ENCODE data around the gene ACTN1.
A peak's percentile ranks its signal among the peaks of the same experiment; 100 is the strongest.
"Not testable (repeated sequence)": the region's sequence is repeated elsewhere in the genome, so short reads cannot be mapped to it uniquely, and the experiment has no call there.

ACTN1 gene

GRCh38 chr14:68871392-68871791 lies 107.7 kb downstream of the ACTN1 start:
- DNase-seq (ENCODE audit: extremely low read depth in 1 of 2, low read depth in 1 of 2) = no peak

- no peak for DNase-seq (ENCODE audit: extremely low read depth in 1 of 2, low read depth in 1 of 2)
These were observed 112.0 kb downstream of the ACTN1 start for GRCh38 chr14:68866991-68867533.

- no peak for DNase-seq (ENCODE audit: extremely low read depth in 1 of 2, low read depth in 1 of 2)
These were observed 113.6 kb downstream of the ACTN1 start for GRCh38 chr14:68865542-68865941.

DNA sequence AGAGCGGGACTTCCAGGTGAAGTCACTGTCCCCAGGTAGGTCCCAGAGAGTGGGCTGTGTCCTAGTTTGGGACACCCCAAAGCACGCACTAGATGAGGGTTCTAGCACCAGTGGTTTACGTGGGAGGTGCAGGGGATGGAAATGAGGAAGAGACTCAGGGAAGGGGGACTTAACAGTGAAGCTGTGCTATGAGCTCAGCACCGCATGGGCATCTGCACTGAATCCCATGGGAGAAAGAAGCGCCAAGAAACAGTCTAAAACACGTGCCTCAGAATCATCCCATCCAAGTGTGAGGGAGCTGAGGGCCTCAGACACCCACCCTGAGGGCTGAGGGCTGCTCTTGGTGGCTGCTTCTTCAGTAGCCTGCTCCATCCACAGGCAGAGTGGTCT lies 114.7 kb downstream of the ACTN1 start:
- no peak for DNase-seq (ENCODE audit: extremely low read depth in 1 of 2, low read depth in 1 of 2)

DNA sequence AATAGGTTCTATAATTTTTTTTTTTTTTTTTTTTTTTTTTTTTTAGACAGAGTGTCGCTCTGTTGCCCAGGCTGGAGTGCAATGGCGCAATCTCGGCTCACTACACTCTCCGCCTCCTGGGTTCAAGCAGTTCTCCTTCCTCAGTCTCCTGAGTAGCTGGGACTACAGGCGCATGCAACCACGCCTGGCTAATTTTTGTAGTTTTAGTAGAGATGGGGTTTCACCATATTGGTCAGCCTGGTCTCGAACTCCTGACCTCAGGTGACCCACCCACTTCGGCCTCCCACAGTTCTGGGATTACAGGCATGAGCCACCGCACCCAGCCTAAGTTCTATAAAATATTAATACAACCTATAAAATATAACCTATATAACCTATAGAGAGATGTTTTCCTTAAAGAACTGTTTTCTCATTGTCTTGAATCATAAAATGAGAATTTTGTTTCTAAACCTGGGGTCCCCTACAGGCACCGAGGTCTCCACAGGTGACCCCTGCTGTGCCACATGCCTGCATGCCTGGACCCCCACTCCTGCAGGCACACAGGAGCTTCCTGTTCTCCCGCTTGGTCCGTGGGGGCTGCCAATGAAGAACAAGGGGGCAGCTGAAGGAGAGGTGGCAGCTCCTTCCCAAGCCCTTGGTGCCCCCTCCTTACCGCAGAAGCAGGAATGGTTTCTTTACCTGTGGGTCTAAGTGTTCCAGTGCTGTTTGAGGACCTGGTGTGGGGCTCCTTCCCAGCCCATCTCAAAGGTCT lies 115.3 kb downstream of the ACTN1 start:
- no peak for DNase-seq (ENCODE audit: extremely low read depth in 1 of 2, low read depth in 1 of 2)

- peak; percentile 29 to 39 for DNase-seq (ENCODE audit: extremely low read depth in 1 of 2, low read depth in 1 of 2)
These were observed 116.0 kb downstream of the ACTN1 start for GRCh38 chr14:68862954-68863594.

DNA sequence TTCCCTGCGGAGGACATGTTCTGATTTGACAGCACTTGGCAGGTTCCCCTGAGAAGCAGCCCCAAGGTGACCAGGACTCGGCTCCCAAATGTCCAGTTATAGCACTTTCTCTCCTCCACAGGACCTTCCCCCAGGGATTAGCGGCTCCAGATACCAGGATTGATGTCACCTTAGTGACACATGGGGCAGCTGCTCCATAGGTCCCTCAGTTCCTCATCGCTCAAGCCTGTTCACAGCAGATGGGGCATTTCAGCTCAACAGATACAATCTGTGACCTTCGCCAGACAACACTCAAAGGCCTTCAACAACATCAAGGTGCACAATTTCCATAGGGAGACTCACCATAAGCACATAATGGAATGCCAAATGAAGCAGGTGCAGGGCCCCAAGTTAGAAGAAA lies 118.3 kb downstream of the ACTN1 start:
- DNase-seq (ENCODE audit: extremely low read depth in 1 of 2, low read depth in 1 of 2) = no peak

- DNase-seq (ENCODE audit: extremely low read depth in 1 of 2, low read depth in 1 of 2) = no peak
These were observed 121.5 kb downstream of the ACTN1 start for GRCh38 chr14:68857516-68858070.

DNA sequence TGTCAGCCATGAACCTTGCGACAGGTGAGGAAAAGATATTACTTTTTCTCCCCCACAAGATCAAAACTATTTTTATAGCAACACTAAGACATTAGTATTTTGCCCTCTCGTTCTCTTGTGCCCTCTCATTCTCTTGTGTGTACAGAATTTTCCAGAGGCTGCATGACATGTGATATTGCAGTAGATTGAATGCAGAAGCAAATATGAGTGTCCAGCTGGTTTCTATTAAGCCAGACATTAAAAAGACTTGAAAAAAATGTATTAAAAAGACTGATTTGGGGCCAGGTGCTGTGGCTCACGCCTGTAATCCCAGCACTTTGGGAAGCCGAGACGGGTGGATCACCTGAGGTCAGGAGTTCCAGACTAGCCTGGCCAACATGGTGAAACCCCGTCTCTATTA lies 122.5 kb downstream of the ACTN1 start:
- no peak for DNase-seq (ENCODE audit: extremely low read depth in 1 of 2, low read depth in 1 of 2)

- no peak for DNase-seq (ENCODE audit: extremely low read depth in 1 of 2, low read depth in 1 of 2)
These were observed 124.7 kb downstream of the ACTN1 start for GRCh38 chr14:68854421-68854820.

- no peak for DNase-seq (ENCODE audit: extremely low read depth in 1 of 2, low read depth in 1 of 2)
These were observed 125.4 kb downstream of the ACTN1 start for GRCh38 chr14:68853749-68854148.

DNA sequence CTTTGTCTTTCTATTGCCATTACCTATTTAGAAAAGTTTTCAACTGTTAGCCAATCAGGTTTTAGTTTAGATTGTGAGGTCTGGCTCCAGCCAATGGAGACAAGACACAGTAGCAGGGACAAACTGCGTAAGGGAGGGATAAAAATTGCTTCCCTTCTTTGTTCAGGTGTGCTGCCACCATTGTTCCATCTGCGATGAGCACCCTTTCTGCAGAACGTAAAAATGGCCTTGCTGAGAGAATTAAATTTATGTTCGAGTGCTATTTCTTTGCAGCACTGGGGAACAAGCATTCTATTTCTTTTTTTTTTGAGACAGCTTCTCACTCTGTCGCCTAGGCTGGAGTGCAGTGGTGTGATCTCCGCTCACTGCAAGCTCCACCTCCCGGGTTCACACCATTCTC lies 126.6 kb downstream of the ACTN1 start:
- DNase-seq (ENCODE audit: extremely low read depth in 1 of 2, low read depth in 1 of 2) = not testable (repeated sequence)

- DNase-seq (ENCODE audit: extremely low read depth in 1 of 2, low read depth in 1 of 2) = no peak
These were observed 128.0 kb downstream of the ACTN1 start for GRCh38 chr14:68851078-68851477.

GRCh38 chr14:68849416-68849815 lies 129.7 kb downstream of the ACTN1 start:
- no peak for DNase-seq (ENCODE audit: extremely low read depth in 1 of 2, low read depth in 1 of 2)

- no peak for DNase-seq (ENCODE audit: extremely low read depth in 1 of 2, low read depth in 1 of 2)
These were observed 130.8 kb downstream of the ACTN1 start for GRCh38 chr14:68848253-68848652.

DNA sequence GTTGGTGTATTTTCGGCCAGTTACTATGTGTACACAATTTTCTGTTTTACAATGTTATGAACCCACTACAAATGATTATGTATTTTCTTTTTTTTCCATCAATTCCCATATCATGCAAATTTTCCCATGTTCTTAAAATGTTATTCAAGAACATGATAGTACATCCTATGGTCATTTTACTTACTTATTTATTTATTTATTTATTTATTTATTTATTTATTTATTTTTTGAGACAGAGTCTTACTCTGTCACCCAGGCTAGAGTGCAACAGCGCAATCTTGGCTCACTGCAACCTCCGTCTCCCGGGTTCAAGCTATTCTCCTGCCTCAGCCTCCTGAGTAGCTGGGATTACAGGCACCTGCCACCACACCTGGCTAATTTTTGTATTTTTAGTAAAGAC lies 131.5 kb downstream of the ACTN1 start:
- DNase-seq (ENCODE audit: extremely low read depth in 1 of 2, low read depth in 1 of 2) = not testable (repeated sequence)

DNA sequence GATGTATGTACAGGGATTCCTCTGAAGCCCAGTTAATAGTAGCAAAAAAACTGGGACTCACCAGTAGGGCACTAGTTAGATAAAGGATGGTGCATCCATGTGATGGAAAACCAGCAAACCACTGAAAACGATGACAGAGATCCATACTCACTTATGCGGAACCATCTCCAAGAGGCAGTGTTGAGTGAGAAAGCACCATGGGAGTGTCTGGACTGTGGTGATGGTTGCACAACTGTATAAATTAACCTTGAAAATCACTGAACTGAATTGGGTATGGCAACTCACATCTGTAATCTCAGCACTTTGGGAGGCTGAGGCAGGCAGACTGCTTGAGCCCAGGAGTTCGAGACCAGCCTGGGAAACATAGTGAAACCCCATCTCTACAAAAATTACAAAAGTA lies 132.6 kb downstream of the ACTN1 start:
- no peak for DNase-seq (ENCODE audit: extremely low read depth in 1 of 2, low read depth in 1 of 2)

DNA sequence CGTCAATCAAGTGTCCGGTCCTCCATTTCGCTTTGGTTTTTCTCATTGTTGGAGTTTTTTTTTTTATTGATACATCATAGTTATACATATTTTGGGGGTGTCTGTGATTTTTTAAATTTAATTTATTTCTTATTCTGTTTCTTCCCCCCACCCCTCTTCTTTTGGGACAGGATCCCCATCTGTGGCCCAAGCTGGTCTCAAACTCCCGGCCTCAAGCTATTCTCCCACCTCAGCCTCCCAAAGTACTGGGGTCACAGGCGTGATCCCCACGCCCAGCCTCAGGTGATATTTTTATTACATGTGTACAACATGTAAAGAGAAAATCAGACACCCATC lies 134.9 kb downstream of the ACTN1 start:
- no peak for DNase-seq (ENCODE audit: extremely low read depth in 1 of 2, low read depth in 1 of 2)

DNA sequence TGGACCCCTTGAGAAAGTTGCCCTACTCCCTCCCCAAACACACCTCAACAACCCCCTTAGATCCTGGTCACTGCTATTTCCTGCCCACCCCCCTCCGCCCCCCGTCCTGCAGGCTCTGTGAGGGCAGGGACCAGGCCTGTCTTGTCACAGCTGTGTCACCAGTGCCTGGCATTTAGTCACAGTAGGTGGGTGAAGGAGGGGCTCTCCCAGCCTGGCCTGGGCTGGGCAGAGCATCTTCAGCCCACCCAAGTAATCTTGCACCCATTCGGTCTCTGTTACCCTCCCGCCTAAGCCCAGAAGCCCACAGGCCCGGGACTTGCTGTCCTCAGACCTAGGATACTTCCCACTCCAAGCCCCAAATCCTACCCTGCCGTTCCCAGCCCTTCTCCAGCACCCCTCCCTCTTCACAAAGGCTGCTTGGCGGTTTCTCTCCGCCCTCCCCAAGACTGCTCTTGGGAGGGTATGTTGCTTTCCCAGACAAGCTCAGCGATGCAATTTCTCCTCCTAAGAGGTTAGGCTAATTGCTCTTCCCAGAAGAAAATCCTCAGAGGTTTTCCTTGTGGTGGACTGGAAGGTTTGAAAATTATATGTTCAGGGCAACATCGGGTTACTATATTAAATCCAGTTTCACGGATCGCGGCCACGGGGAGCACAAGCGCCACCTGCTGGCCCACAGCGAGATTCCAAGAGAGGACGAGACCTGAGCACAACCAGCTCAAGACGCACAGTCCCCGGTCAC lies 135.5 kb downstream of the ACTN1 start:
- peak; percentile 42 to 43 for DNase-seq (ENCODE audit: extremely low read depth in 1 of 2, low read depth in 1 of 2)

DNA sequence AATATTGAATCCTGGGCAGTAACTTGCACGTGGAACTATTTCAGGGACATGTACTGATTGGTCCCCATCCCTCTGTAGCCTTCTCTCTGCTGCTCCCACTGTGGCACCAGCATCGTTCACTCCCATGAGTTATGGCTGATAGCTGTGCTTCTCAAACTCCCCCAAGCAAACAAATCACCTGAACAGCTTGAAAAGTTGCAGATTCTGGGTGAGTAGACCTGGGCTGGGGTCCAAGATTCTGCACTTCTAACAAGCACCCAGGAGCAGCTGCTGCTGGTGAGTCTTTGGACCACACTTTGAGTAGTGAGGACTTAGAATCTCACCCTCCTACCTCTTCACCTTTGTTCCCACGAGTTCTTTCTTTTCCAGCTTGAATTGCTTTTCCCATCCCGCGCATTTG lies 136.8 kb downstream of the ACTN1 start:
- no peak for DNase-seq (ENCODE audit: extremely low read depth in 1 of 2, low read depth in 1 of 2)

DNA sequence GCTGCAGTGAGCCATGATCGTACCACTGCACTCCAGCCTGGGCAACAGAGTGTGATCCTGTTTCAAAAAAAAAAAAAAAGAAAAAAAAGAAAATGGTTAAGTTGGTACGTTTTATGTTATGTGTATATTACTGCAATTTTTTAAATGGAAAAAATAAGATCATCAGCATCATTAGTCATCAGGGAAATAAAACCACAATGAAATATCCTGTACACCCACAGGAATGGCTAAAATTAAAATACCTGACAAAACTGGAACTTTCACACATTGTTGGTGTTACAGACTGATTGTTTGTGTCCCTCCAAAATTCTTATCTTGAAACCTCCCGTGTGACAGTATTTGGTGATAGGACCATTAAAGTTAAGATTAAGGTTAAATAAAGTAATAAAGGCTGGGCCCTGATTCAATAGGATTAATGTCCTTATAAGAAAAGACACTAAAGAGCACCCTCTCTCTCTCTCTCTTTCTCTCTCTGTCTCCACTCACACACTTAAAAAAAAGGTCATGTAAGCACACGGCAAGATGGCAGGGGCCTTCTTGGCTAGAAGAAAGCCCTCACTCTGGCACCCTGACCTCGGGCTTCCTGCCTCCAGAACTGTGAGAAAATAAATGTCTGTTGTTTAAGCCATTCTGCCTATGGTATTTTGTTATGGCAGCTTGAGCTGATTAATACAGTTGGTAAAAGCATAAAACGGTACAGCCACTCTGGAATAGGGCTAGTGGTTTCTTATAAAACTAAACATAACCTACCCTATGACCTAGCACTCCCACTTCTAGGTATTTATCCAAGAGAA lies 137.9 kb downstream of the ACTN1 start:
- DNase-seq (ENCODE audit: extremely low read depth in 1 of 2, low read depth in 1 of 2) = no peak

Data from stimulated activated CD8-positive, alpha-beta memory T cell treated with anti-CD3 and anti-CD28 coated beads, Interleukin-7, amount 100 ng/mL, for 48 hours (primary cell).